Measurements from ENCODE around the gene IL17RC.

- peak; percentile 82 to 93 for TF ChIP-seq POLR2A (IDR thresholded peaks at IDR 0.05)
- no peak for TF ChIP-seq CTCF (IDR thresholded peaks at IDR 0.05)
Observed at GRCh38 chr3:9933561-9934234, 16.8 kb downstream of the IL17RC start, which contains the start of gene CRELD1.

Data from Peyer's patch (tissue), 4 donors.